A673 (cell line): ENCODE results near the gene PDHB. TPM values are rescaled to one million over a fixed set of nuclear protein-coding genes. Genes with fewer than 3 reads are reported as not detected.

Experiments
- BruUV-seq: library from RNA; stranded (reverse); fragments of 400-500 nt; replicated peaks from 2 replicates; lab custom pipeline; 2021; lab: Mats Ljungman, UMichigan
- CTCF ChIA-PET: fragments of 300-600 bp; sonication (Branson Sonifier 250); formaldehyde crosslinking; loops from one replicate; lab custom pipeline; 2022; ENCODE audit warnings: antibody characterized with exemption; lab: Charles Lee
- POLR2A ChIA-PET: fragments of 300-600 bp; sonication (Branson Sonifier 250); formaldehyde crosslinking; loops from one replicate; lab custom pipeline; 2022; ENCODE audit warnings: antibody characterized with exemption; ENCODE audit not compliant: low non-redundant PET; lab: Charles Lee
- DNase-seq: peaks from one replicate; pipeline ENCODE4 v3.0.0-alpha.2; 2015; ENCODE audit warnings: low spot score
- H3K27ac ChIP-seq: fragments of 200-600 bp; sonication (generic); 2 replicates; pipeline ENCODE4 v1.5.1; 2016; ENCODE audit warnings: mixed run types, low read depth, mild to moderate bottlenecking, mixed read lengths, antibody characterized with exemption, low read length; ENCODE audit not compliant: poor library complexity, severe bottlenecking
- H3K27me3 ChIP-seq: fragments of 200-600 bp; sonication (generic); replicated peaks from 2 replicates; pipeline ENCODE4 v1.6.1; 2017; ENCODE audit warnings: mixed run types, low read depth, mild to moderate bottlenecking, mixed read lengths, antibody characterized with exemption, low read length; ENCODE audit not compliant: insufficient read depth, poor library complexity
- H3K36me3 ChIP-seq: fragments of 200-600 bp; sonication (generic); 2 replicates; pipeline ENCODE4 v1.6.1; 2016; ENCODE audit warnings: mixed run types, mild to moderate bottlenecking, mixed read lengths, antibody characterized with exemption, low read length; ENCODE audit not compliant: insufficient read depth, poor library complexity, severe bottlenecking
- H3K4me1 ChIP-seq: fragments of 200-600 bp; sonication (generic); 2 replicates; pipeline ENCODE4 v1.6.1; 2017; ENCODE audit warnings: mixed run types, mild to moderate bottlenecking, mixed read lengths, antibody characterized with exemption, low read length; ENCODE audit not compliant: insufficient read depth, poor library complexity, severe bottlenecking
- H3K4me3 ChIP-seq: fragments of 200-600 bp; sonication (generic); 2 replicates; pipeline ENCODE4 v1.5.1; 2016; ENCODE audit warnings: low read depth, mixed run types, mild to moderate bottlenecking, mixed read lengths, low read length; ENCODE audit not compliant: poor library complexity, severe bottlenecking
- H3K9me3 ChIP-seq: fragments of 200-600 bp; sonication (generic); 2 replicates; pipeline ENCODE4 v1.6.1; 2016; ENCODE audit warnings: mixed run types, low read depth, mild to moderate bottlenecking, mixed read lengths, antibody characterized with exemption, low read length; ENCODE audit not compliant: poor library complexity, severe bottlenecking
- CTCF ChIP-seq: fragments of 300-800, 200-600 bp; sonication (generic); conservative IDR thresholded peaks from 2 replicates; pipeline ENCODE4 v1.5.1; 2017; ENCODE audit warnings: low read depth, mild to moderate bottlenecking, antibody characterized with exemption, low read length, moderate library complexity, mixed read lengths
- EZH2 ChIP-seq: fragments of 200-600 bp; sonication (generic); IDR thresholded peaks from 2 replicates; pipeline ENCODE4 v1.6.1; 2017; ENCODE audit warnings: borderline replicate concordance, low read depth, mild to moderate bottlenecking, mixed read lengths, antibody characterized with exemption, low read length; ENCODE audit not compliant: poor library complexity, severe bottlenecking
- intact Hi-C: fragments of 100-400 bp; cut with micrococcal nuclease; formaldehyde crosslinking; loops from one replicate; pipeline ENCODE4 v1.10.0; 2022; ENCODE audit not compliant: unreplicated experiment
- total RNA-seq: library from RNA; stranded (reverse); gene quantifications from 2 replicates; pipeline ENCODE4 v1.2.3, GENCODE V29; 2021

PDHB gene
- total RNA-seq, 1 experiment from 2014 or later = 56.0 TPM

GRCh38 chr3:58478781-58479180 is 45.1 kb upstream of the PDHB start:
- TF ChIP-seq CTCF = no peak
- no peak for TF ChIP-seq EZH2
- no TSS peak for BruUV-seq
- no peak for DNase-seq
- ChIA-PET CTCF (no interaction called here), POLR2A (no interaction called here)
- H3K27ac ChIP-seq = no peak overlapping the region
- peaks cover 14% of the 10 kb centered on the region for H3K4me1 ChIP-seq
- no peaks in the 10 kb centered on the region for H3K9me3 ChIP-seq
- no peaks in the 10 kb centered on the region for H3K27me3 ChIP-seq
- H3K4me3 ChIP-seq = no peak overlapping the region
- intact Hi-C loops = no loop called here
- H3K36me3 ChIP-seq = no peaks in the 10 kb centered on the region

- BruUV-seq = no TSS peak
- POLR2A ChIA-PET = no interaction called here
- intact Hi-C loops = no loop called here
- H3K4me3 ChIP-seq = no peak overlapping the region
- peaks cover 31% of the 10 kb centered on the region for H3K4me1 ChIP-seq
- CTCF ChIA-PET = no interaction called here
- no peak overlapping the region for H3K27ac ChIP-seq
- DNase-seq = no peak
- no peaks in the 10 kb centered on the region for H3K27me3 ChIP-seq
- H3K36me3 ChIP-seq = no peaks in the 10 kb centered on the region
- TF ChIP-seq CTCF = no peak
- no peak for TF ChIP-seq EZH2
- H3K9me3 ChIP-seq = no peaks in the 10 kb centered on the region
These were observed 41.4 kb upstream of the PDHB start for GRCh38 chr3:58474967-58475578.

- TF ChIP-seq CTCF (no peak), EZH2 (no peak)
- ChIA-PET POLR2A (no interaction called here), CTCF (no interaction called here)
- Histone ChIP-seq H3K27me3 (no peaks in the 10 kb centered on the region), H3K27ac (no peak overlapping the region), H3K4me3 (no peak overlapping the region), H3K9me3 (no peaks in the 10 kb centered on the region), H3K4me1 (peaks cover 31% of the 10 kb centered on the region), H3K36me3 (no peaks in the 10 kb centered on the region)
- no TSS peak for BruUV-seq
- intact Hi-C loops = no loop called here
- no peak for DNase-seq
These were observed 40.8 kb upstream of the PDHB start for GRCh38 chr3:58474348-58474911.
